GM23338 (cell line): ENCODE results near the gene PAM16. TPM values are rescaled to one million over a fixed set of nuclear protein-coding genes. Genes with fewer than 3 reads are reported as not detected.

Experiments used
- ATAC-seq: fragments of 200-7000 bp; cut with Tn5 transposase; 3 replicates; pipeline ENCODE4 v1.9.1; 2020
- DNase-seq: peaks from one replicate; pipeline ENCODE4 v3.0.0-alpha.2; 2015; ENCODE audit warnings: low spot score
- H2AFZ ChIP-seq: fragments of 200-600 bp; sonication (generic); 2 replicates; pipeline ENCODE4 v1.8.0; 2016; ENCODE audit warnings: antibody characterized with exemption, mild to moderate bottlenecking, moderate library complexity
- H3F3A ChIP-seq: fragments of 200-600 bp; sonication (generic); replicated peaks from 2 replicates; pipeline ENCODE4 v1.8.0; 2017; ENCODE audit warnings: antibody characterized with exemption, mixed run types, low read depth
- H3K27ac ChIP-seq: fragments of 200-600 bp; sonication (generic); 2 replicates; pipeline ENCODE4 v1.6.1; 2016; ENCODE audit warnings: low read depth
- H3K27me3 ChIP-seq: fragments of 200-600 bp; sonication (generic); 2 replicates; pipeline ENCODE4 v1.8.0; 2016; ENCODE audit warnings: mild to moderate bottlenecking, mixed run types, moderate library complexity; ENCODE audit not compliant: insufficient read depth
- H3K36me3 ChIP-seq: fragments of 200-600 bp; sonication (generic); 2 replicates; pipeline ENCODE4 v1.8.0; 2016; ENCODE audit warnings: mild to moderate bottlenecking; ENCODE audit not compliant: insufficient read depth
- H3K4me1 ChIP-seq: fragments of 200-600 bp; sonication (generic); 2 replicates; pipeline ENCODE4 v1.8.0; 2016; ENCODE audit warnings: mild to moderate bottlenecking, moderate library complexity; ENCODE audit not compliant: insufficient read depth
- H3K4me2 ChIP-seq: fragments of 200-600 bp; sonication (generic); 2 replicates; pipeline ENCODE4 v1.7.1; 2017; ENCODE audit warnings: mixed run types
- H3K4me3 ChIP-seq: fragments of 200-600 bp; sonication (generic); 2 replicates; pipeline ENCODE4 v1.6.1; 2016; ENCODE audit warnings: mixed run types
- H3K79me2 ChIP-seq: fragments of 200-600 bp; sonication (generic); replicated peaks from 2 replicates; pipeline ENCODE4 v1.8.0; 2017; ENCODE audit warnings: mild to moderate bottlenecking; ENCODE audit not compliant: insufficient read depth
- H3K9me2 ChIP-seq: fragments of 200-600 bp; sonication (generic); 2 replicates; pipeline ENCODE4 v1.8.0; 2017; ENCODE audit not compliant: insufficient read depth
- H4K20me1 ChIP-seq: fragments of 200-600 bp; sonication (generic); replicated peaks from 2 replicates; pipeline ENCODE4 v1.8.0; 2017; ENCODE audit warnings: mild to moderate bottlenecking; ENCODE audit not compliant: insufficient read depth
- H3K27ac Mint-ChIP-seq: 2 replicates; pipeline ENCODE4 v1.8.0; 2020; ENCODE audit warnings: inconsistent platforms, mild to moderate bottlenecking, moderate library complexity, mixed read lengths
- H3K27me3 Mint-ChIP-seq: 3 replicates; pipeline ENCODE4 v1.8.0; 2022; ENCODE audit warnings: low read depth, mild to moderate bottlenecking, moderate library complexity, mixed read lengths, inconsistent platforms; ENCODE audit not compliant: insufficient read depth, poor library complexity
- H3K36me3 Mint-ChIP-seq: 3 replicates; pipeline ENCODE4 v1.8.0; 2021; ENCODE audit warnings: low read depth, mild to moderate bottlenecking, inconsistent platforms, moderate library complexity, mixed read lengths
- H3K4me1 Mint-ChIP-seq: 3 replicates; pipeline ENCODE4 v1.8.0; 2020; ENCODE audit warnings: mild to moderate bottlenecking, inconsistent platforms, mixed read lengths
- H3K4me3 Mint-ChIP-seq: 3 replicates; pipeline ENCODE4 v1.8.0; 2021; ENCODE audit warnings: moderate library complexity, mild to moderate bottlenecking, inconsistent platforms, mixed read lengths
- H3K9me3 Mint-ChIP-seq: 3 replicates; pipeline ENCODE4 v1.8.0; 2020; ENCODE audit warnings: moderate library complexity, mild to moderate bottlenecking, inconsistent platforms, mixed read lengths
- CREB1 ChIP-seq: fragments of 250-450 bp; sonication (Bioruptor Pico); IDR thresholded peaks from 2 replicates; pipeline ENCODE4 v1.5.0; 2020; ENCODE audit warnings: low read depth, mild to moderate bottlenecking, moderate library complexity
- CTCF ChIP-seq, 2 experiments: fragments of 200-600 bp in 1 of 2; sonication (generic) in 1 of 2; conservative IDR thresholded peaks; 2 replicates each; pipeline versions ENCODE4 v1.5.1 to v1.6.1; 2016 to 2017; ENCODE audit warnings: antibody characterized with exemption in 2 of 2, low read depth in 2 of 2, mild to moderate bottlenecking in 2 of 2, moderate library complexity in 1 of 2
- ETS1 ChIP-seq: IDR thresholded peaks from 2 replicates; pipeline ENCODE4 v1.6.1; 2016; ENCODE audit warnings: antibody characterized with exemption
- EZH2 ChIP-seq: fragments of 200-600 bp; sonication (generic); IDR thresholded peaks from one replicate; pipeline ENCODE4 v1.8.0; 2017; ENCODE audit warnings: antibody characterized with exemption, mild to moderate bottlenecking, low read depth; ENCODE audit not compliant: unreplicated experiment
- EZH2phosphoT487 ChIP-seq: fragments of 200-600 bp; sonication (generic); IDR thresholded peaks from one replicate; pipeline ENCODE4 v1.8.1; 2018; ENCODE audit warnings: antibody characterized with exemption; ENCODE audit not compliant: unreplicated experiment
- JUNB ChIP-seq: IDR thresholded peaks from one replicate; pipeline ENCODE4 v1.6.1; 2016; ENCODE audit warnings: antibody characterized with exemption; ENCODE audit not compliant: unreplicated experiment
- NANOG ChIP-seq: IDR thresholded peaks from 2 replicates; pipeline ENCODE4 v1.6.1; 2016; ENCODE audit warnings: antibody characterized with exemption, borderline replicate concordance
- POLR2AphosphoS5 ChIP-seq: IDR thresholded peaks from 2 replicates; pipeline ENCODE4 v1.6.1; 2016; ENCODE audit warnings: antibody characterized with exemption, low read depth
- REST ChIP-seq: IDR thresholded peaks from one replicate; pipeline ENCODE4 v1.6.1; 2018; ENCODE audit warnings: antibody characterized with exemption; ENCODE audit not compliant: unreplicated experiment
- STAT1 ChIP-seq: IDR thresholded peaks from one replicate; pipeline ENCODE4 v1.6.1; 2016; ENCODE audit warnings: antibody characterized with exemption; ENCODE audit not compliant: unreplicated experiment
- ZNF114 ChIP-seq: fragments of 250-450 bp; sonication (Bioruptor Pico); IDR thresholded peaks from 2 replicates; pipeline ENCODE4 v1.5.0; 2020; ENCODE audit warnings: mild to moderate bottlenecking, moderate library complexity
- ZNF331 ChIP-seq: fragments of 250-450 bp; sonication (Bioruptor Pico); IDR thresholded peaks from 2 replicates; pipeline ENCODE4 v1.5.0; 2020; ENCODE audit warnings: low read depth, mild to moderate bottlenecking, moderate library complexity
- ZNF462 ChIP-seq: fragments of 250-450 bp; sonication (Bioruptor Pico); IDR thresholded peaks from 2 replicates; pipeline ENCODE4 v1.5.0; 2020; ENCODE audit warnings: mild to moderate bottlenecking, moderate library complexity
- polyA plus RNA-seq: library from polyadenylated mRNA; unstranded; fragments of >200 nt; fragmentation: Nextera tagmentation; extraction: Ambion mirVana; gene quantifications from 2 replicates; pipeline ENCODE4 v1.2.1, GENCODE V29; 2016
- total RNA-seq: library from RNA; depleted of rRNA; stranded (reverse); fragments of >200 nt; shearing (Covaris generic); gene quantifications from 2 replicates; pipeline ENCODE4 v1.2.3, GENCODE V29; 2014

Gene PAM16
- total and polyA plus RNA-seq, 2 experiments from 2014 or later: 84.1 to 283 TPM

GRCh38 chr16:4334724-4335495 is 16.2 kb downstream of the PAM16 start:
- H3K27me3 Mint-ChIP-seq: peaks cover 10% of the 10 kb centered on the region
- no peaks in the 10 kb centered on the region for H3K27me3 ChIP-seq
- H3K4me3 Mint-ChIP-seq: no peak overlapping the region
- H2AFZ ChIP-seq: no peak overlapping the region
- H3K79me2 ChIP-seq: peaks cover 22% of the 10 kb centered on the region
- H3K27ac Mint-ChIP-seq: peak overlapping the region; percentile 31; the same call in 1 of the 2 replicates
- H3K4me3 ChIP-seq: no peak overlapping the region
- peaks cover 17% of the 10 kb centered on the region for H3K36me3 Mint-ChIP-seq
- no peak for DNase-seq
- no peak overlapping the region for H3K4me2 ChIP-seq
- no peaks in the 10 kb centered on the region for H3K9me2 ChIP-seq
- no peak overlapping the region for H3K27ac ChIP-seq
- ATAC-seq: peak; percentile 9; the same call in 2 of the 3 replicates
- no peaks in the 10 kb centered on the region for H3K4me1 ChIP-seq
- H4K20me1 ChIP-seq: no peaks in the 10 kb centered on the region; the same call in 1 of the 2 replicates
- no peak for TF ChIP-seq STAT1
- no peak for TF ChIP-seq REST
- TF ChIP-seq ZNF331 (CRISPR knock-in tag): no peak
- no peak for TF ChIP-seq EZH2
- no peak for TF ChIP-seq ZNF114
- TF ChIP-seq CREB1 (CRISPR knock-in tag): no peak
- no peak for TF ChIP-seq POLR2AphosphoS5
- no peak for TF ChIP-seq CTCF (conservative IDR thresholded peaks at IDR 0.05; ENCODE audit: low read depth in 2 of 2)
- TF ChIP-seq EZH2phosphoT487: no peak
- TF ChIP-seq NANOG: no peak
- no peak for TF ChIP-seq JUNB
- no peak for TF ChIP-seq ZNF462 (CRISPR knock-in tag)
- no peak for TF ChIP-seq ETS1
- H3K9me3 Mint-ChIP-seq: no peaks in the 10 kb centered on the region
- no peaks in the 10 kb centered on the region for H3K36me3 ChIP-seq
- H3K4me1 Mint-ChIP-seq: peaks cover 2% of the 10 kb centered on the region; the same call in 1 of the 3 replicates
- H3F3A ChIP-seq: peaks cover 20% of the 10 kb centered on the region; the same call in 1 of the 2 replicates
